ENCODE measurements around the gene TSFM. TPM values are rescaled to one million over a fixed set of nuclear protein-coding genes. Genes with fewer than 3 reads are reported as not detected.
A peak's percentile ranks its signal among the peaks of the same experiment; 100 is the strongest.

Gene TSFM
- total and polyA plus RNA-seq, 2 of the 13 experiments (the other 11 are each of a cell fraction or from before 2014, with no cell fraction given) = 29.8 to 68.3 TPM

- TF ChIP-seq NFAT5 (CRISPR knock-in tag; IDR thresholded peaks at IDR 0.05) (no peak), TP53 (CRISPR knock-in tag; conservative IDR thresholded peaks at IDR 0.05) (no peak), ZNF414 (CRISPR knock-in tag; IDR thresholded peaks at IDR 0.05) (no peak), PHF20 (CRISPR knock-in tag; IDR thresholded peaks at IDR 0.05) (peak; percentile 16; the same call in 1 of the 2 replicates), ZSCAN31 (CRISPR knock-in tag; IDR thresholded peaks at IDR 0.05; ENCODE audit: low read depth) (no peak), HMG20B (CRISPR knock-in tag; conservative IDR thresholded peaks at IDR 0.05) (no peak), PRPF4 (IDR thresholded peaks at IDR 0.05; ENCODE audit: low read depth, low read length, poor library complexity, severe bottlenecking) (no peak), ZNF747 (CRISPR knock-in tag; IDR thresholded peaks at IDR 0.05; ENCODE audit: borderline replicate concordance) (no peak), ZBTB4 (CRISPR knock-in tag; IDR thresholded peaks at IDR 0.05; ENCODE audit: borderline replicate concordance) (no peak), ARNT (IDR thresholded peaks at IDR 0.05) (no peak), ZNF276 (CRISPR knock-in tag; IDR thresholded peaks at IDR 0.05; ENCODE audit: low read depth) (no peak), ZNF841 (CRISPR knock-in tag; IDR thresholded peaks at IDR 0.05; ENCODE audit: borderline replicate concordance) (no peak), FLYWCH1 (CRISPR knock-in tag; IDR thresholded peaks at IDR 0.05) (no peak), NKX3-1 (CRISPR knock-in tag; IDR thresholded peaks at IDR 0.05) (no peak), GMEB2 (CRISPR knock-in tag; IDR thresholded peaks at IDR 0.05; ENCODE audit: low read depth) (no peak), SNAI1 (CRISPR knock-in tag; IDR thresholded peaks at IDR 0.05; ENCODE audit: borderline replicate concordance) (no peak)
Observed at GRCh38 chr12:57735198-57735855, 47.3 kb upstream of the TSFM start (continued).
